HG02943 (cell line): ENCODE measurements around the gene TLE3.
"Not testable (repeated sequence)": the region's sequence is repeated elsewhere in the genome, so short reads cannot be mapped to it uniquely, and the experiment has no call there.

ENCODE experiments used
- ATAC-seq: cut with Tn5 transposase; IDR thresholded peaks from one replicate; pipeline ENCODE4 v1.9.1; 2021; ENCODE audit warnings: mild to moderate bottlenecking, low read depth, moderate library complexity; ENCODE audit not compliant: unreplicated experiment

TLE3 gene

DNA sequence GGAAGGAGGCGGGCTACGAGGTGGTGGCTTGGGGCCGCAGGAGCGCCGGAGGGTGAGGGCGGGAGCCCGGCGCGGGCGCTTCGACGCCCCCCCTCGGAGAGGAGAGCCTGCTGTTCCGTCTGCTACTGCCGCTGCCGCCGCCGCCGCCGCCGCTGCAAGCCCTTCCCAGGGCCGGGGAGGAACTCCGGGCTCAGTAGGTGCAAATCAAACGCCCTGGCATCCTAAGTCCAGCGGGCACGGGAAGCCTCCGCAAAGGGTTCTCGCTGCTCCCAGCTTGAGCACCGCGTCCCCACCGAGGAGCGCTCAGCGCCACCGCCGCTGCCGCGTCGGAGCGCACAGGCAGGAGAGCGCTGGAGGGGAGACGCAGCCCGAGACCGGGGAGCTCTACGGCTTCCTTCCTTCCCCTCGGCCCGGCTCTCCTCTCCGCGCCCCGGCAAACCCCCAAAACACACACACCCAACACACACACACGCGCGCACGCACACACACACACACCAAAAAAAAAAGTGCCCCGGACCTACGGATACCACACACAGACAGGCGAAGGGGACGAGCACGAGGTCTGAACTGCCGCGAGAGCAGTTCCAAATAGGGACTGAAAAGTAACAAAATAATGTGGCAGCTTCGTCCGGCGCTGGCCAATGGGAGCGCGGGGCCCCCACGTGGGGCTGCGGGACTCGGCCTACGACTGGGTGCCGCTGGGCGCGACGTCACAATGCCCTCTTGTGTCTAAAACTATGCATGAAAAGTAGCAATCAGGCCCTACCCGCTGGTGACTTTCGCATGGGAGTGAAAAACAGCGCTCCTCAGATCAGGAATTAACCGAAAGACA lies at the start of gene TLE3:
TSS of gene TLE3 (minus strand) at position 597 of the 832 bp plus-strand sequence. CDS start 1,119 bp downstream, outside the sequence.
- peak; percentile 54 for ATAC-seq

DNA sequence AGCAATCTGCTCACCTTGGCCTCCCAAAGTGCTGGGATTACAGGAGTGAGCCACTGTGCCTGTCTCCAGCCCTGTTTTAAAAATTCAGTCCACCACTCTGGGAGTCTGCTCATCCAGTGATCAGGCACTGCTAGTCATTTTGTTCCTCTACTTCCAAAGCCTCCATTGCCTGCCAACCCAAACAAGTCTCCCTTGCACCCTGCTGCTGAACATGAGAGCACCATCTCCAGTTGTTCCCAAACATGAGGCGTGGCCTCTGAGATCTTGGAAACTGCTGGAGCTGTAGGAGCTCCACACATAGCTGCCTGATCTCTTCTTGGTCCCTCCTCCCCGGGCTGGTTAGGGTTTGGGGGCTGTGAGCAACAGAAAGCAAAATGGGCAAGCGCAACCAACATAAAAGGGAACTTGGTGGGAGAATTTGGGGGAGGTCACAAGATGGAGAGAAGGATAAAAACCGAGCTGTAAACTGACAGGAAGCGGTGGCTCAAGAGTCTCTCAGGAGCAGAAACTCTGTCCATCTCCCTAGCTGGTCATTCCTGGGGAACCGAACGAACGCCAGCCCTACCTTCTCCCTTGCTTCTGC lies 49.6 kb upstream of the TLE3 start:
- ATAC-seq: no peak

DNA sequence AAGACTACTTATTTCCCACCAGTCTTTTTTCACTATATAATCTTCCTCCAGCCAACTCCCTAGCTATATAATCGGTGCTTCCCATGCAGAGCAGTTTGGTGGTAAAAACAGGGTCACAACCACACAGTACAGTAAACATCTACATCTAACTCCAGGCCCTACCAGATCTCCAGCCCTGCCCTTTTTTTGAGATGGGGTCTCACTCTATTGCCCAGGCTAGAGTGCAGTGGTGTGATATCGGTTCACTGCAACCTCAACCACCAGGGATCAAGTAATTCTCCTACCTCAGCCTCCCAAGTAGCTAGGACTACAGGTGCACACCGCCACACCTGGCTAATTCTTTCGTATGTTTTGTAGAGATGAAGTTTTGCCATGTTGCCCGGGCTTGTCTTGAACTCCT lies 49.1 kb upstream of the TLE3 start:
- ATAC-seq: no peak

DNA sequence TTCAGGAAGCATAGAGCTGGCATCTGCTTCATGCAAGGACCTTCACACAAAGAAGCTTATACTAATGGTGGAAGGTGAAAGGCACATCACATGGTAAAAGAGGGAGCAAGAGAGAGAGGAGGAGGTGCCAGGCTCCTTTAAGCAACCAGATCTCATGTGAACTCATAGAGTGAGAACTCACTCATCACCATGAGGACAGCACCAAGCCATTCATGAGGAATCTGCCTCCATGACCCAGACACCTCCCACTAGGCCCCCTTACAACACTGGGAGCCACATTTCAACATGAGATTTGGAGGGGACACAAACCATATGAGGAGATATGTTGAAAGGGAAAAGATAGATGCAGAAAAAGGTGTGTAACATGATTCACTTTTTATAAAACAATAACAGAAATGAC lies 48.4 kb upstream of the TLE3 start:
- ATAC-seq: no peak

DNA sequence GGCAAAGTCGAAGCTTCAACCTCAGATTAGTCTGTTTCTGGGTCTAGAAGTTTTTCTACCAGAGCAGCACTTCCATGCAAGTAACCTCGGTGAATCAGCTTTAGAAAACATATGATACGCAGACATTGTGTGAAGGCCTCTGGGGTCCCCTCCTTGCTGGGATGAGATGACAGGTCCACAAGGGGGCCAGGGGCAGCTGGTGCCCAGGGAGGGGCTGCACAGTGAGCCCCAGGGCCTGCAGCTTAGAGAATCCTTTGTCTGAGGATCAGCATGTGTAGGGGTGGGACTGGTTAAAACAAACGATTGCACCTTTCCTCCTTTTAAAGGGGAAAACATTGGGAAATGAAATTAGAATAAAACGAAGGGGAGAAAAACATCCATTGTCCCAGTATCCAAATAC lies 47.5 kb upstream of the TLE3 start:
- no peak for ATAC-seq

DNA sequence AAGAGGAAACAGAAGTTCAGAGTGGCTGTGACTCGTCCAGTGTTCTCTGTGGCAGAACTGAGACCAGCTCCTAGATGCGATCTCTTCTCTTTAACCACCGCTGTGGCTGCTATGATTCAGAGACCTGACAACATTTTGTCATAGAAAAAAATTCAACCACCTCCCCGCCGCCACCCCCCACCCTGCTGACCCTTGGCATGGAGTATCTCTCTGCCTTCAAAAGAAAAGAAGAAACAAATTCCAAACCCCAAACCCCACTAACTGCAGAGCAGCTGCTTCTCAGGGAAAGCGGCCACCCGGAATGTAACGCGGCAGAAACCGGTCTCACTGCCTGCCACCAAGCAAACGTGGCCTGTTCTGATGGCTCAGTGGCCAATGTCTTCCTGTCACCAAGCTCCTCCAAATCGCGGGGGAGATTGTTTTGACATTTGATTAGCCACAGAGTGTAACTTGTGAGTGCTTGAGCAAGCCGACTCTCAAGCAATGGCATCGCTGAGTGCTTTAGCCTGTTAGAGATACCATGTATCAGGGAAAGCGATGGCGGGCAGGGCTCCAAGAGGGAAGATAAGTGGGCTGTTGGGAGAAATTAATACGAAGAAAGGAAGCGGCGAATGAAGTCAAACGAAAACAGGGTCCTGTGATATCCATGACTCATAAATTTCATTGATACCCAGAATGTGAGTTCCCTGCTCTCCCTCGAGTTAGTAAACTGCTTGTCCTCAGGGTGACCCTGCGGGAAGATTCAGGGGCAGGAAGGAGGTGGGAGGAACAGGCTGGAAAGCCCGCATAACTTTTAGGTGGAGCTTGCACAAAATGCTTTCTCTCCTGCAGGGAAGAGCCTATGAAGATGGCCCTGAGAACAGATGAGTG lies 44.8 kb upstream of the TLE3 start:
- ATAC-seq: no peak

DNA sequence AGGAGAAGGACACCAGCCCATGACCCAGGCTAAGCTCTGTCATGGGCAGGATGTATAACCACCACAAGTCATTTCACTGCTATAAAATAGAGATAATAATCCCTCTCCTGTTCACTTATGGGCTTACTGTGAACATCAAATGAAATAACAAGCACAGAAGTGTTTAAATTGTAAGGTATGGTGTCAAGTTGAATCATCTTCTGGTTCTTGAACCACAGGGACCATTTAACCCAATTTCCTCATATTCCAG lies 44.3 kb upstream of the TLE3 start:
- ATAC-seq: no peak

DNA sequence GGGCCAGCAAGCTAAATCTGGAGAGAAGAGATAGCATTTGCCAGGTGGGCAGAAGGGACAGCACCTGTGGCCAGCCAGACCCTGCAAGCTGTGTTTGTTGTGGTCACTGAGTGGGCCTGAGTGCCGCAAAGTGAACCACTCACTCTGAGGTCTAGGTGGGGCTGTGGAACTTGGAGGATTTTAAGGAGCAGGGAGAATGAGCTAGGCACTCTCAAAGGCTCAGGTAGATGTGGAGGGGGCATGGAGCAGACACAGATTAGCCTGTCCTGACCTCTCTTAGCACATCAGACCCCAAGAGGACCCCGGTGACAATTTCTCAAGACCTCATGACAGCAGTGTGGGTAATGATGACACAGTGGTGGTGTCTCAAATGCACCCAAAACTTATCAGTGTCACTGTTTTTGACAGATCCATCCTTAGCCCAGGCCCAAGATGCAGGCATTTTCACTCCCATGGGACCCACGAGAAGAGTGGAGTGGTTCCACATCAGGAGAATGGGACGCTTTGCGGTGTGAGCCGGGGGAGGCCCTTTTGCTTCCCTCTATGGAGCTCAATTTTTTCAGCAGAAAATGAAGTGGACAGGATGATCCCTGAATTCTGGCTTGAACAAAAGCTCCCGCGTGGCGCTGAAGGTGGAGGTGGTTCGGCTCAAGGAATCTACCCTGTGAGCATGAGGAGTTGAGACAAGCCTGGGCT lies 43.8 kb upstream of the TLE3 start:
- no peak for ATAC-seq

DNA sequence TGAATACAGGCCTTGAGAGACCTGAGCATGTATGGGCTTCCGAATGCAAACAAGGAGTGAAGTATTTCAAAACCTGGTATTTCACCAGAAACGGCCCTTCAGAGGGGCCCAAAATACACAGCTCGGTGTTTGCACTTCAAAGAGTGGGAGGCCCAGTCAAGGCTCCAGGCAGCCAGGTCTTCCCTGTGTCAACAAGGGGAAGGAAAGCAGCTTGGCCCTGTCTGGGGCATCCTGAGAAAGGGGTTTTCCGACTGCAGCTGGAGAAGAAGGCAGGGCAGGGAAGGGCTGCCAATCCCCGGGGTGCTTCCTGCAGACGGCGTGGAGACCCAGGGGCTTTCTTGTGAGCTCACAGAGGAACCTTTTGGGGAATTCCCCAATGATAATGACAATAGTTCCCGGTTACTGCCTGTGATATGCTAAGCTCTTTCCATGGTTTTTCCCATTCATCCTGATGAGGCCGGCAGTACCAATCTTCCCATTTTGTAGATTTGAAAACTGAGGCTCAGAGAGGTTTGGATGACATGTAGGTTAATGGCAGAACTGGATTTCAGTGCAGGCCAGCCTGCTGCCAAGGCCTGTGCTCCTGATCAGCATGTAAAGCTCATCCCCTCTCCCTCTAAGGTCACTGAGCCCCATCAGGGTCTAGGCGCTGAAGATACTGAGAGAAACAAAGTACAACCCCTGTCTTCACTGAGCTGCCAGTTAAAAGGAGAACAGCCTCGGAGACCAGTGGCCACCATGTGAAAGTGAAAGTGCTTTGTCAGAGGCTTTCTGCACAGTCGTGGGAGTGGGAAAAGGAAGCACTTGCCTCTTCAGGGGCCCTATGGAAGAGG lies 43.0 kb upstream of the TLE3 start:
- no peak for ATAC-seq

DNA sequence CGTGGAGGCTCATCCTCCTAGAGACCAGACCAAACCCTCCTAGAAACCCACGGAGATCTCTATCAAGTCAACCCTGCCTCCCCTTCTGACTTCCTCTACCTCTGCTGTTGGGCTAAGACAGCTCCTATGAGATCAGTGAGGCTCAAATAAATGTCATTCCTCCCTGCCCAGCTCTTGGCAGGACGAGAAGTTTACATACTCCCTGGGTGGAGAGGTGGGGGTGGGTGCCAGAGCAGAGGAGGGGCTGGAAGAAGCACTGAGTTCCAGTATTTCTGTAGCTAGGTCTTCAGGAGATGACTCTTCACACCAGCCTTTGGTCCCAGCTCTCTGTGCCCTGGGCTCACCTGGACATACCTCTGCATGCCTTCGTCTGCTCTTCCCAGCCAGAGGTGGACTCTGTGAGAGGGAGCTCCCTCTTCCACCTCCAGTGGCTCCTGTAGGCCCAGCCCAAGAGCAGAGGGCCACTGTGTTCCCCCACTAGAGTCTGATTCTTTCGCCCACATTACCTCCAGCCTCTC lies 42.4 kb upstream of the TLE3 start:
- no peak for ATAC-seq

DNA sequence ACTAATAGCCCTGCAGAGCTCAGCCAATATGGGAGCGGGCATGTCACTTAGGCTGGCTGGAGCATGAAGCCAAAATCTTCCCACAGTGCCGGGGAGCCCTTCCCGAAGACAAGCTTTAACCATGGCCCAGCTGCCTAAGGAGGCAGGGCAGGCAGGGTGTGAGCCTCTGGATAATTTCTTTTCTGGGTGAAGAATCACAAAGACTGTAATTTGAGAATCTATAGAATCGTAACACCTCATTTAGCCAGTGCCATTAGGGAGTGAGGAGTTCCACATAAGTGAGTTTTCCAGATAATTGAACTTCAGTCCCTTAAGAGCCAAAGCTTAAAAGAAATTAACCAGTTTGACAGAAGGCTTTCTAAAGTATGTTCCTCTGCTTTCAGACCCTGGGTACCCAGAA lies 40.2 kb upstream of the TLE3 start:
- ATAC-seq: no peak

DNA sequence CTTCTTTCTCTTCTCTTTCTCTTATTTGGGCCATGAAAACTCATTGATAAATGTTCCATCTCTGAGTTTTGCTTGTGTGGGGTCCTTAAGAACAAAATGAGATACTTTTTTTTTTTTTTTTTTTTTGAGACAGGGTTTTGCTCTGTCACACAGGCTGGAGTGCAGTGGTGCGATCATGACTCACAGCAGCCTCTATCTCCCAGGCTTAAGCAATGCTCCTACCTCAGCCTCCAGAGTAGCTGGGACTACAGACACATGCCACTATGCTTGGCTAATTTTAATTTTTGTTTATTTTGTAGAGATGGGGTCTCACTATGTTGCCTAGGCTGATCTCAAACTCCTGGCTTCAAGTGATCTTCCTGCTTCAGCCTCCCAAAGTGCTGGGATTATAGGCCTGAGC lies 39.3 kb upstream of the TLE3 start:
- not testable (repeated sequence) for ATAC-seq

DNA sequence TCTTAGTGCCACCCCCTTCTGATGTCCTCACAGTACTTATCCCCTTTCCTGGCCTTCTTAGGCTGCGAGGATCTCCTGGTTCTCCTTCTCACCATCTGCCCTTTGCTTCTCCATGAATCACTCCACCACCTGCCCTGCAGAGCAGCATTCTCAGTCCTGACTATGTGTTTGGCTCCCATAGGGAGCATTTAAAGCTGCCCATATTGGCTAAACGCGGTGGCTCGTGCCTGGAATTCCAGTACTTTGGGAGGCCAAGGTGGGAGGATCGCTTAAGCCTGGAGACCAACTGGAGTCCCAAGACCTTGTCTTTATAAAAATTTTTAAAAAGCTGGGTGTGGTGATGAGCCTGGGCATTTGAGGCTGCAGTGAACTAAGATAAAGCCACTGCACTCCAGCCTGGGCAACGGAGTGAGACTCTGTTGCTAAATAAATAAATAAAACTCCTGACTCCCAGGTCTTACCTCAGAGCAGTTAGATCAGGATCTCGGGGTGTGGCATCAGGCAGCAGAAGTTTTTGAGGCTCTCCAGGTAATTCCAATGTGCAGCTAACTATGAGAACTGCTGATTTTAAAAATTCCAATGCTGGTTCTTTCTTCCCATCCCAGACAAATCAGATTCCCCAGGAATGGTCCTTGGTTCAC lies 36.2 kb upstream of the TLE3 start:
- ATAC-seq: no peak

DNA sequence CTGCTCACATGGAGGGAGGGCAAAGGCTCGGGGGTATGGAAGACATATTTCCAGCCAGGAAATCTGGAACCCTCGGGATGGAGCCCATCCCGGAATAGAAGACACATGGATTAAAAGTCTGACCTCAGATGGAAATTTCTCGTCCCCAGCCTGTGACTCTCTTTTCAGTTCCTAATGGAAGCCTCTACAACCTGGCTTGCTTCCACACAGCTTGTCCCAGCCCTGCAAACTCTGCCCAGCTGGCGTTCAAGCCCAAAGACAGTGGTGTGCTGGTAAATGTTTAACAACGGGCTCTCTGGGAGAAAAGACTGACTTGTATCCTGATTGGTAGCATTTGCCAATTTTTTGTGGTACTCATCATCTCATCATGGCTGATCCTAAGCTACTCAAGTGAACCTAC lies 35.6 kb upstream of the TLE3 start:
- no peak for ATAC-seq

DNA sequence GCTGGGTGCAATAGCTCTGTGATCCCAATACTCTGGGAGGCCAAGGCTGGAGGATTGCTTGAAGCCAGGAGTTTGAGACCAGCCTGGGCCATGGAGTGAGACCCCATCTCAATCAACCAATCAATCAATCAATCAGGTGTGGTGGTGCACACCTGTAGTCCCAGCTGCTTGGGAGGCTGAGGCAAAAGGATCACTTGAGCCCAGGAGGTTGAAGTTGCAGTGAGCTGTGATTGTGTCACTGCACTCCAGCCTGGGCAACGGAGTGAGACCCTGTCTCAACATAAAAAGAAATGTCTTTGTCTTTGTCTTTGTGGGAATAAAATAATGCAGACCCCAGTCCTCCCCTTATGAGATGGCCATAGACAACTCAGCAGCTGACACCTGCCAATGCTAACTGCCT lies 34.9 kb upstream of the TLE3 start:
- ATAC-seq: no peak

DNA sequence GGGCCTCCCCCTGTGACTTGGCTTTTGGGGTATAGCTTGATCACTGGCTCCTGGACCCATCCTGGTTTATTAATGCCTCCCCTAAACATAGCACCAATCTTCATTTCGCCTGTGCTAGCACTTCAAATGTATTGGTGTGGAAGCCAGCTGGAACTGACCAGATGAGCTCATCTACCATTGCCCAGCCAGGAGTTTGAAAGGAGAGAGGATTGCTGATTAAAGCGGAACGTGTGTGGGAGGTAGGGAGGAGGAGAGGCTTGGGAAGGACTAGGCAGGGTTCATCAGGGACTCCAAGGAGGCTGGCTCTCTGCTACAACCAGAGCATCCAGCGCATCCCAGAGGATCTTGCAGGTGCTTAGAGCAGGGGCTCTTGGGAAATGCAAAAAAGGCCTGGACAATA lies 34.4 kb upstream of the TLE3 start:
- ATAC-seq: no peak

DNA sequence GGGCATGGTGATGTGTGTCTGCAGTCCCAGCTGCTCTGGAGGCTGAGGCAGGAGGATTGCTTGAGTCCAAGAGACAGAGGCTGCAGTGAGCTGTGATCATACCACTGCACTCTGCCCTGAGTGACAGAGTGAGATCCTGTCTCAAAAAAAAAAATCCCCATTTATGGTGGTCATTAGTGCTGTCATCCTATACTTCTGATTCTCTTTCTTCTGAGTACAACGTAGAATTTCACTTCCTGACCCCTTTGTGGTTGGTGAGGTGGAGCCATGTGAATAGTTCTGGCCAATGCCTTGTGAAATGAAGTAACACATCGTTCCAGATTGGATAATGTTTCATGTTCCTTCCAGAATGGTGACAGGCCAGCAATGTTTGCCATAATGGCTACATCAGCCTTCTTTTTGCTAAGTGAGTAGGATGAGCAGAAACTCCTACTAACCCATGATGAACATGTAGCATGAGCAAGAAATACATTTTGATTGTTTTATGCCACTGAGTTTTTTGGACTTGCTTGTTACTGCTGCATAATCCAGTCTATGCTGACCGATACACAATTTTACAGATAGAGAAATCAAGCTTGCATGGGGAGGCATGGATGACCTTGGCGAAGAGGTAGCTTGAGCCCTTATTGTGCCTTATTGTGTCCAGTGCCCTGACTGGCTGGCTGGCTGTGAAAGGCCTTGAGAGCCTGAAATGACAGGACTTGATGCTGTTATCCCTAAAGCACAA lies 30.9 kb upstream of the TLE3 start:
- ATAC-seq: no peak

DNA sequence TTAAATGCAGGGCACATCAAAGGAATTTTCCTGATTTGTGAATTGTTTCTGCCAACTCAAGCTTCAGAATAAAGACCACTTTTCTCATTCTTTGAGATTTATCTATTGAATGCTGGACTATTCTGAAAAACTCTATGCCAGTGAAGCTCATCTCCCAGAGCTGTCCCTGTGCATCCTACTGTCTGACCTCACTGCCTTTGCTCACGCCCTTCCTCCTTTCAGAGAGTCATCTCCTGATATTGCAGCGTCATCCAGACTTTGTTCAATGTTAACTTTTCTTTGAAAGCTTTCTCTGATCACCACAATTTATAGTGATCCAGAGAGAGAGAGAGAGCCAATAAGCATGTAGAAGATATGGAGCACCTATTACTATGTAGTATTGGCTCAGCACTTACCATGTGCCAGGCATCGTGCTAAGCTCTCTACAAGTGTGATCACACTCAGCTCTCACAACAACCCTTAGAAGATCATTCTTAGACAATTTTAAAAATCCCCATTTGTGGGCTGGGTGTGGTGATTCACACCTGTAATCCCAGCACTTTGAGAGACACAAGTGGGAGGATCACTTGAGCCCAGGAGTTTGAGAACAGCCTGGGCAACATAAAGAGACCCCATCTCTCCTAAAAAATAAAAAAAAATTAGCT lies 30.2 kb upstream of the TLE3 start:
- ATAC-seq: no peak
